ENCODE results near the gene NFIX.

GRCh38 chr19:13083008-13083404, 87.7 kb downstream of the NFIX start:
- TF ChIP-seq CTCF (IDR thresholded peaks at IDR 0.05) (no peak), TCF7L2 (IDR thresholded peaks at IDR 0.05; ENCODE audit: low read depth, low read length) (no peak), POLR2AphosphoS5 (IDR thresholded peaks at IDR 0.05; ENCODE audit: low read depth, low read length) (no peak), SIN3A (IDR thresholded peaks at IDR 0.05; ENCODE audit: borderline replicate concordance, insufficient read depth, low read depth, low read length) (no peak)
- TF ChIP-seq, protein P1, sequence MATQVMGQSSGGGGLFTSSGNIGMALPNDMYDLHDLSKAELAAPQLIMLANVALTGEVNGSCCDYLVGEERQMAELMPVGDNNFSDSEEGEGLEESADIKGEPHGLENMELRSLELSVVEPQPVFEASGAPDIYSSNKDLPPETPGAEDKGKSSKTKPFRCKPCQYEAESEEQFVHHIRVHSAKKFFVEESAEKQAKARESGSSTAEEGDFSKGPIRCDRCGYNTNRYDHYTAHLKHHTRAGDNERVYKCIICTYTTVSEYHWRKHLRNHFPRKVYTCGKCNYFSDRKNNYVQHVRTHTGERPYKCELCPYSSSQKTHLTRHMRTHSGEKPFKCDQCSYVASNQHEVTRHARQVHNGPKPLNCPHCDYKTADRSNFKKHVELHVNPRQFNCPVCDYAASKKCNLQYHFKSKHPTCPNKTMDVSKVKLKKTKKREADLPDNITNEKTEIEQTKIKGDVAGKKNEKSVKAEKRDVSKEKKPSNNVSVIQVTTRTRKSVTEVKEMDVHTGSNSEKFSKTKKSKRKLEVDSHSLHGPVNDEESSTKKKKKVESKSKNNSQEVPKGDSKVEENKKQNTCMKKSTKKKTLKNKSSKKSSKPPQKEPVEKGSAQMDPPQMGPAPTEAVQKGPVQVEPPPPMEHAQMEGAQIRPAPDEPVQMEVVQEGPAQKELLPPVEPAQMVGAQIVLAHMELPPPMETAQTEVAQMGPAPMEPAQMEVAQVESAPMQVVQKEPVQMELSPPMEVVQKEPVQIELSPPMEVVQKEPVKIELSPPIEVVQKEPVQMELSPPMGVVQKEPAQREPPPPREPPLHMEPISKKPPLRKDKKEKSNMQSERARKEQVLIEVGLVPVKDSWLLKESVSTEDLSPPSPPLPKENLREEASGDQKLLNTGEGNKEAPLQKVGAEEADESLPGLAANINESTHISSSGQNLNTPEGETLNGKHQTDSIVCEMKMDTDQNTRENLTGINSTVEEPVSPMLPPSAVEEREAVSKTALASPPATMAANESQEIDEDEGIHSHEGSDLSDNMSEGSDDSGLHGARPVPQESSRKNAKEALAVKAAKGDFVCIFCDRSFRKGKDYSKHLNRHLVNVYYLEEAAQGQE (IDR thresholded peaks at IDR 0.05; ENCODE audit: insufficient read depth in 1 of 2, low read depth in 2 of 2, low read length in 1 of 2), result no peak

Measured in Panc1 (cell line).